GM18517 (cell line): Measurements from ENCODE around the gene PHPT1.
"Not testable (repeated sequence)": the region's sequence is repeated elsewhere in the genome, so short reads cannot be mapped to it uniquely, and the experiment has no call there.

ENCODE experiments used
- ATAC-seq: cut with Tn5 transposase; IDR thresholded peaks from one replicate; pipeline ENCODE4 v1.9.1; 2021; ENCODE audit warnings: mild to moderate bottlenecking, moderate library complexity; ENCODE audit not compliant: unreplicated experiment

PHPT1 gene

DNA sequence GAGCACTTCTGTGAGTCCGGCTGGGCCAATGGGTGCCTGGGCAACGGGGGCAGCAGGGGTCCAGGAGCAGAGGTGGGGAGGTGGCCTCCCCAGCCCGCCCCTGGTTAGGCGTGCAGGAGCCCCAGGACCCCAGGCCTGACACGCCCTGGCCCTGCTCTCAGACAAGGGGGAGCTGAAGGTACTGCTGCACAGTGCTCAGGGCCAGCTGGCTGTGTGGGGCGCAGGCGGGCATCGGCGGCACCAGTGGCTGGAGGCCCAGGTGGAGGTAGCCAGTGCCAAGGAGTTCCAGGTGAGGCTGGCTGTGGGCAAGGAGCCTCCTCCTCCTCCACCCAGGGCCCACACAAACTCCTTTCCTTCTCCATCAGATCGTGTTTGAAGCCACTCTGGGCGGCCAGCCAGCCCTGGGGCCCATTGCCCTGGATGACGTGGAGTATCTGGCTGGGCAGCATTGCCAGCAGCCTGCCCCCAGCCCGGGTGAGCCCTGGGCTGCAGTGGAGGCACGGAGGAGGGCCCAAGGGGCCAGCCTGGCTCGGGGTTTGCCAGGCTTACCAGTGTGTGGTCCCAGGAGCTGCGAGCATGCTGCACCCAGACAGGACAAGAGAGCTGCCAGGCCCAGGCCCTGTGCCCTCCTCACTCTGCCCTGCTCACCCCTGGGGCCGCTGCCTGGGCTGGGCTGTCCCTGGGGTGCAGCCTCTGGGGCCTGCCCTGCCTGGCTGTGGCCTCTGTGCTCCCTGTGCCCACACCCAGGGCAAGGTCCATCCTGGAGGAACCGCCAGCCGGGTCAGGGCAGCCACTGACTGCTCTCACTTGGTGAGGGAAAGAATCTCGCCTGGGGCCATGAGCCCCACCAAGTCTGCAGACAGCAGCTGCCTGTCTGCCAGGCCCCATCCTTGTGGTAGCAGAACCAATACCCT, 9.9 kb downstream of the PHPT1 start:
- ATAC-seq: no peak

DNA sequence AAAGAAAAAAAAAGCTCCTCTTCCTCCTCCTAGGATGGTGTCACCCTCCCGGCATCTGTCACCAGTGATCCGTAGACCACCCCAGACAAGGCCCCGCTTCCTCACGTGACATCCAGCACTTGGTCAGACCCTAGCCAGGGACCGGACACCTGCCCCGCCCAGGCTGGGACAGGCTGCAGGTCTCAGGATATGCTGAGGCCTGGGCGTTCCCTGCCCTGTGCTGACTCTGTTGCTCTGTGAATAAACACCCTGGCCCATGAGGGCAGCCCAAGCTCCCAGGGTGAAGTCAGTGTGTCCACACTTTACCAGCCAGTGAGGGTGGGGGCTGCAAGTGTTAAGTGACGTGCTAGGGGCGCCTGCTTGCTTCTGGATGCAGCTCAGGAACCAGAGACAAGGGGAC, 11.3 kb downstream of the PHPT1 start:
- no peak for ATAC-seq

DNA sequence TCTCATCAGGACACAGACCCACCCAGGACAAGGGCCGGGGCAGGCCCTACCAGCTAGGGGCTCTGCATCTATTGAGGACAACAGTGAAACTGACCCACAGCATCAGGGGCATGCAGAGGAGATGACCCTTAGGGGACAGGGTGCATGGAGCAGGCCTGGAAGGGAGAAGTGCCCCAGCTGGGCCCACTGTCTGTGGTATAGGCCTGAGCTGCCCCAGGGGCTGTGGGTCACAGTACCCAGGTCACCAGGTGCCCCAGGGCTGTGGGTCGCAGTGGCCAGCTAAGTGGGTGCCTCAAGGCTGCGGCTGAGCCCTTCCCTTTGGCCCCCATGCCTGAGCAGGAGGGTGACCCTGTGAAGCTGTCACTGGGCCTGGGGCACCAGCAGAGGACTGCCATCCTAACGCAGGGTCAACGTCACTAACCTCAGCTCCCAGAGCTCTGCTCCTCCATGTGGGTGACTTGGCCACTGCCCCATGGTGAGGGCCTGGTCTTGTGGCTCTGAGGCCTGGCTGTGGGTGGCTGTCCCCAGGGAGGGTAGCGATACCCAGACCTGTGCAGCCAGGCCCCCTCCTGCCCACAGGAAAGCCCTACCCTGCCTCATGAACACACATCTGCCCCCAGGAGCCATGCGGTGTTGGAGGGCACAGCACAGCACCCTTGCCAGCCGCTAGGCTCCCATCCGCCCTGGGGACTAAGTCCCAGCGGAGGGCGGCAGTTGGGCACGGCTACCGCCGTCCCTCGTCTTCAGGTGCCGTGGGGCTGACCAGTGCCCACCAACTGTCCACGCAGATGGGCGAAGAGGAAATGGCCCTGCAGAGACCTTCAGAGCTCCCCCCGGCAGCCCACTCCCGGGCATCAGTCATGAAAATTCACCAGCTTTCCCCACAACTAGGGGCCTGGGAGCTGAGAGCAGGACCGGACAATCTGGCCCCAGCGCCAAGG, 12.0 kb downstream of the PHPT1 start:
- ATAC-seq: no peak

DNA sequence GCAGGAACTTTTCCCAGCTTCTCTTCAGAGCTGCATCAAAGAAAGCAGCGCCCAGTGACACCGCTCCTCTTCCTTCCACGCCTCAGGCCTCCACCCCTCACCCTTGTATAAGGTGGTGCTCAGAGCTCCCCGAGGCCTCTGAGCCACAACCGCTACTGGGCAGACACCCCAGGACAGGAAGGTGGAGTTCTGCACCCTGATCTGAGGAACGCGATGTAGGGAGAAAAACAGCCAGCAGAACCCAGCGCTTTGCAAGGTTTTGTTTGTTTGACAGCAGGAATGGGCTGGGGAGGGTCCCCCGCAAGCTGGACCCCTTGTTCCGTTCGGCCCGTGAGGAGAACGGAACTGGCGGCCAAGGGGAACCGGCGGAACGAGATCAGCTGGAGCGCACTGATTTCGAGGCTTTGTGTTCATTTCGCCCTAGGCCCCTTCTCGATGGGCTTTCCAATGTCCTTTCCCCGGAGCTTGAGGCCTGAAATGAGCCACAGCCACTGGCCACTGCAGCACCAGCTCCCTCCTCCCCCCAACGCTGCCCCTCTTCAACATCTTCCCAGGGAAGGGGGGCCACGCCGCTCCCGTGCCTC, 12.8 kb downstream of the PHPT1 start:
- no peak for ATAC-seq

DNA sequence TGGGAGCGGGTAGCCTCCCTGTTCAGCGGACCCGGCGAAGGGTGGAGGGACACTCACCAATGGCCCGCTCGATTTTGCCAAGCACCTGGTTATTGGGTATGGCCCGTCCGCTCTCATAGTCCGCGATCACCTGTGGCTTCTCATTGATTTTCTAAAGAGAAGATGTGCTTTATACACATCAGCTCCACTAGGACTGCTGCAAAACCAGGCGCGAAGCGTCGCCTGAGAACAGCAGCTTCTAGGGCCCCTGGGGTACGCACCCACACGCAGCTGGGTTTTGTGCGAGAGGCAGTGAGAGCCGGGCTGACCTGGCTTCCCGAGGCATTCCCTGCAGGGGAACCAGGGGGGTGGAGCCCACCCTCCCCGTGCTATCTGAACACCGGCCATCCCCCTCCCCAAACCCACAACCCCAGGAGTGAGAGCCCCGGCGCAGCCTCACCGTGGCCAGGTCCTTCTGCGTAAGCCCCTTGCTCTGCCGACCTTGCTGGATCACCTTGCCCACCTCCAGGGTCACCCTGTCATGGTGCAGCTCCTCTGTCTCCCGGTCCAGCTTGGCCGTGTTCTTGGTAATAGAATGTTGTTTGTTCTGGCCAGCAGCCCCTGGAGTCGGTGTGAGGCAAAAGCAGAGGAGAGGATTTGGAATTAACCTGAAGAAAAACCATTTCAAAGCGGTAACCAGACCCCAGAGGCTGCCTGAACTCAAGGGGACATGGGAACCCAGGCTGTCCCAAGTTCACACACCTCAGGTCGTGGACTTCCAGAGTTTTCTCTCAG, 13.8 kb downstream of the PHPT1 start:
- ATAC-seq: no peak

DNA sequence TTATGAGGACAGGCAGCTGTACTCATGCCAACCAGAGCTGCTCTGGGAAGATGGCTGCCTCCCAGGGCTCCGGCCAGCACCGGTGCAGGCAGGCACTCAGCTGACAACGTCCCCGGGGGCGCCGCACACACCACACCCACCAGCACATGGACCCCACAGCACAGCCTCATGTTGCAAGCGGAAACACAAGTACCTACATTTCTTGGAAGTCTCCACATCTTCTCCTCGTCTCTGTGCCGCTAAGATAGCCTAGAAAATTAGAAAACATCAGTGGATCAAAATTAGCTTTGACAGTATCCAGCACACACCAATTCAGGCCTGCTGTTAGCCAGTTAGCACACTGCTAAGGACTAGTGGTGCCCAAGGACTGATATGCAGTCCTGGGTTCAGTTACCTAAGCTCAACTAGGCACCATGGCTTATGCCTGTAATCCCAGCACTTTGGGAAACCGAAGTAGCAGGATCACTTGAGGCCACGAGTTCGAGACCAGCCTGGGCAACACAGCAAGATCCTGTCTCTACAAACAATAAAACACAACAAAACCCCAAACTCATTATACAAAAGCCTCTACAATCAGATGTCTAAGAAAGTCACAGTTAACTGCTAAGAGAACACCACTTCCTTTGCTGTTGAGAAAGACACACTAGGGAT, 14.5 kb downstream of the PHPT1 start:
- no peak for ATAC-seq

DNA sequence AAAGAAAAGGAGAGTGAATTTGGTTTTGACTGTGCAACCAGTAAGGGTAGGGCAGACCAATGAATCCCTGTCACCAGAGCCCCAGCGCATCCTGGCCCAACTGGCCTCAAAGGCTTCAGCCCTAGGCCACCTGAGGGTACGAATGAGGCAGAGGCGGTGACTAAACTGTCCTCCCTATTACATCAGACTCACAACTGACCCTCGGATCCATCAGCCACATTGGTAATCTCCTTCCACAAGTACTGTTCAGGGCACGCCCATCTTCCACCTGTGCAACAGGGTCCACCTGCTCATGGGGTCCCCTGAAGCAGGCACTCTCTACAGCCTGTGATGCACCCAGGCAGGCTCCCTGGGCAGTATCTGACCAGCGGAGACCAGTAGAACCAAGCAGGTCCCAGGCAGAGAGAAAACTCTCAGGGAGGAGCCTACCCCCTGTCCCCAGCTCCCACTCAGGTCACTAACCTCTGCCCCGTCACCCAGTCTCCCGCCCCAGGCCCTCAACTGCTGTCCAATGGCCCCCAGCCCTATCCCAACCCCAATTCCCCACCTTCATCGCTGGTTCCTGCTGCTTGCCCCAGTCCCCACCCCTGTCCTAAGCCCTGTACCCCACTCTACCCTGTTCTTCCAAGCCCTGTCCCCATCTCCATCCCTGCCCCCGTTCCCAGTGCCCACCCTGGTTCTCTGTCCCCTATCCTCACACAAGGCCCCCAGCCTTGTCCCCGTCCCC, 16.0 kb downstream of the PHPT1 start:
- ATAC-seq: no peak

DNA sequence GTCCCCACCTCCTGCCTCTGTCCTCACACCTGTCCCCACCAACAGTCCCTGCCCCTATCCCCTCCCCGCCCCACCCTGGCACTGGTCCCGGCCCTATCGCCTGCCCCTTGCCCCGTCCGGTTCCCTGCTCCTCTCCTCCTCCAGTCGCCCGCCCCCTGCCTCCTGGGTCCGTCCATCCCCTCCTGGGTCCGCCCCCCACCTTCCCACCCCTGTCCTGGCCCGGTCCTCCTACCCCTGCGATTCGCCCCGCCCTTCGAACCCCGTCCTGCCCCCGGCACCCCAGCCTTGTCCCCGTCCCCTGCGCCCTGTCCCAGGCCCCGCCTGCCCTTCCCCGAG, 16.5 kb downstream of the PHPT1 start:
- ATAC-seq: no peak

DNA sequence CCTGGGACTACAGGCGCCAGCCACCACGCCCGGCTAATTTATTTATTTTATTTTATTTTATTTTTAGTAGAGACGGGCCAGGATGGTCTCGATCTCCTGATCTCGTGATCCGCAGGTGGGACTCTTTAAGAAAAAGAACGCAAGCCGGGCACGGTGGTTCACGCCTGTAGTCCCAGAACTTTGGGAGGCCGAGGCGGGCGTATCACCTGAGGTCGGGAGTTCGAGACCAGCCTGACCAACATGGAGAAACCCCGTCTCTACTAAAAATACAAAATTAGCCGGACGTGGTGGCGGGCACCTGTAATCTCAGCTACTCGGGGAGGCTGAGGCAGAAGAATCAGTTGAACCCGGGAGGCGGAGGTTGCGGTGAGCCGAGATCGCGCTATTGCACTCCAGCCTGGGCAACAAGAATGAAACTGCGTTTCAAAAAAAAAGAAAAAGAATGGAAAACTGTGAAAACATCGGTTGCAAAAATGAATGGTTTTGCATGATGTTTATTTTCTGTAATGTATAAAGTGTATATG, 17.8 kb downstream of the PHPT1 start:
- ATAC-seq: not testable (repeated sequence)

DNA sequence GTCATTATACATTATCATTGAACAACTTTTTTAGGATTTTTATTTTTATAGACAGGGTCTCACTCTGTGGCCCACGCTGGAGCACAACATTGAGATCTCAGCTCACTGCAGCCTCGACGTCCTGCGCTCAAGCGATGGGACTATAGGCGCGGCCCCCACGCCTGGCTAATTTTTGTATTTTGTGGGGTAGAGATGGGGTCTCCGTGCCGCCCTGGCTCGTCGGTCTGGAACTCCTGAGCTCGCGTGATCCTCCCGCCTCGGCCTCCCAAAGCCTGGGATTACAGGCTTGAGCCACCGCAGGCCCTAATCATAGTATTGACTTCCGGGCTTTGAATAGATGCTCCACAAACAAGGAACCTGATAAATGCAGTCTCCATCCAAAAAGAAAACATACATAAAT, 18.3 kb downstream of the PHPT1 start:
- ATAC-seq: no peak

DNA sequence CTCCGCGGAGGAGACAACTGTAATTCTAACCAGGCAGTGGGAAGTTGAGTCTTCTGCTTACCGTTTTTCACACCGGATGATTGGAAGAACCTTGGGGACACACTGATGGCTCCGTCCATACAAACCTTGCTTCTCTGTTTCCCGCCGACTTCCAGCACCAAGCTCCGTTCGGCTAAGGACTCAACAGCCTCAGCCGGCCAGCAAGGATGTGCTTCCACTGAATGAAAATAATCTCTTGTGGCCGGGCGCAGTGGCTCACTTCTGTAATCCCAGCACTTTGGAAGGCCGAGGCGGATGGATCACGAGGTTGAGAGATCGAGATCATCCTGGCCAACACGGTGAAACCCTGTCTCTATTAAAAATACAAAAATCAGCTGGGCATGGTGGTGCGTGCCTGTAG, 18.7 kb downstream of the PHPT1 start:
- ATAC-seq: no peak

DNA sequence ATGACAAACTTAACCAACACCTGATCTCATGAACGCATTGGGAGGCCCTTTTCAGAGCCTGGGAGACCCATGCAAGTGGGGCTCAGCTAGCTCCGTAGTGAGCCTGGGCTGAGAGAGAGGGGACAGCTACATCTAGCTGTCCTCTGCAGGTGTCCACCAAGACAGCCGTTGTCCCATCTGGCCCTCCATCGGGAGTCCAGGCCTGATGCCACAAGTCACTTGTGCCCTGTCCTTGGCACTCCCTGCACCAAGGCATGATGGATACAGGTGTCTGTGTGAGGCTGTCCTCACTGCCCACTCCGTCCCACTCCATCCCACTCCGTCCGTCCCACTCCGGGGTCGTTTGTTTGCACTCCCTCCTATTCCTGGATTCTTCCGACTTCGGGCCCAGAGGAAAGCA, 19.4 kb downstream of the PHPT1 start:
- ATAC-seq: no peak

DNA sequence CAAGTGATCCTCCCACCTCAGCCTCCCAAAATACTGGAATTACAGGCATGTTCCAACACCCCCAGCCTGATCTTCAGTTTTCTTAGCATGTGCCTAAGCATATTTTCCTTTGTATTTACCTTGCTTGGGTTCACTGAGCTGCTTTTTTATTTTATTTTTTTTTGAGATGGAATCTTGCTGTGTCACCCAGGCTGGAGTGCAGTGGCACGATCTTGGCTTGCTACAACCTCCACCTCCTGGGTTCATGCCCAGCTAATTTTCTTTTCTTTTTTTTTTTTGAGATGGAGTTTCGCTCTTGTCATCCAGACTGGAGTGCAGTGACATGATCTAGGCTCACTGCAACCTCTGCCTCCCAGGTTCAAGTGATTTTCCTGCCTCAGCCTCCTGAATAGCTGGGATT, 20.4 kb downstream of the PHPT1 start:
- not testable (repeated sequence) for ATAC-seq

DNA sequence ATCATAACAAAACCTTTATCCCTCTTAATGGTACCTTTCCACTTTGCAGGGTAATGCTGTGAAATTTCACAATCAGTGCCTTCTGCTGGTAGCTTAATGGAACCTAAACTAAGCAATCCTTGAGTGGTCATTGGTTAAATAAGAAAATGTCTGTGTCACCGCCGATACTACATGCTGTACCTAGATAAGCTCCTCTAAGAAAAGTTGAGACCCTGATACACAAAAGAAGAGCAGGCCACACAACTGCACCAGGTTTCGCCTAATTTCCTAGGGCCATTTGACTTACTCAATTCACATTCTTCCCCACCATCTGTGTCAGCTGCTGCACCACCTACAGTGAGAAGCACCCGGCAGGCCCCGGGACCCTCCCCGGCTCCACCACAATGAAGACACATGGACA, 25.9 kb downstream of the PHPT1 start:
- no peak for ATAC-seq

DNA sequence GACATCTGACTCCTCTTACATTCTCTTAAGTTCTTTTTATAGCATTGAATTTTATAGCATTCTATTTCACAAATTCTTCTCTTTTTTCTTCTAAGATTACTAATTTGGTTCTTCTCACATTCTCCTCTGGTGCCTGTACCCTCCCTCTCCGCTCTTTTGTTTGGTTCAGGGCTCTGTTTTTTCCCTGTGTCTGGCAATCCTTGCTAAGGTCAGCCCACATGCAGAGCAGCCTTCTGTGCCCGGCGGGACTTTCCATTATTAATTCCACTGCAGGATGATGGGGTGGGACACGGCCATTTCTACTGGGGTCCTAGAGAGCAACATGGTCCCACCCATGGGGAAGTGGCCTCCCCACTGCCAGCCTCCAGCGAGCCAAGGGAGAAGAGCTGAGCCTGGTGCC, 27.3 kb downstream of the PHPT1 start:
- ATAC-seq: no peak

DNA sequence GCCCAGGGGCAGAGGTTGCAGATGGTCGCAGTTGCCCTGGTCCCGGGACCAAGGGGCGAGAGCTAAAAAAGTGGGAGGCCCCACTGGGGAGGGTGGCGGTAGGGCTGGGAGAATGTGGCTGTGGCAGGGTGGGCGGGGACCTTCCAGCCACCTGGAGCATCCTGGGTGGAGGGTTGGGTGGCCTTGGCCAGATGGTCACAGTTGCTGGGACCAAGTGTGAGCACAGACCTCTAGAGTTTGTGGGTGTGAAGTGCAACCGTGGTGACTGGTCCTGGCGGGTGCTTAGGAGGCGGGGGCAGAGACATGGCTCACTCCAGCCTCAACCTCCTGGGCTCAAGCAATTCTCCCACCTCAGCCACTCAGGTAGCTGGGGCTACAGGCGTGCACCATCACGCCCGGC, 31.4 kb downstream of the PHPT1 start:
- ATAC-seq: no peak

DNA sequence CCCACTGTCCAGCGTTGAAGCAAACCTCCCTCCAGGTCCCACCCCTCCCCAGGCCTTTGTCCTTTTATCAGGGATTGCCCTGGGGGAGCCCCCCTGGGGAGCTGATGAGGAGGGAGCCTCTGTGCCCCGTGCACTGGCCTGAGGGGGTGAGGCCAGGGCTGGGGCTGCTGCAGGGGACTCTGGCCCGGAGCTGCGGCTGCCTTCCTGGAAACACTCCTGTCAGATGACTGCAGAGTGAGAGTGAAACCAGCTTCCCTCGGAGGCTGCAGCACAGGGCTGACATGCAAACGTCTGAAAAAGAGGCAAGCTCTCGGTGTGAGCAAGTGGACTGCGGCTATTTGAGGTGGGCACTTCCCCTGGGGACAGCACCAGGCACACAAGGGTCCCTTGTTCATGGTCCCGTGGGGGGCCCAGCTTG, 32.5 kb downstream of the PHPT1 start:
- no peak for ATAC-seq

DNA sequence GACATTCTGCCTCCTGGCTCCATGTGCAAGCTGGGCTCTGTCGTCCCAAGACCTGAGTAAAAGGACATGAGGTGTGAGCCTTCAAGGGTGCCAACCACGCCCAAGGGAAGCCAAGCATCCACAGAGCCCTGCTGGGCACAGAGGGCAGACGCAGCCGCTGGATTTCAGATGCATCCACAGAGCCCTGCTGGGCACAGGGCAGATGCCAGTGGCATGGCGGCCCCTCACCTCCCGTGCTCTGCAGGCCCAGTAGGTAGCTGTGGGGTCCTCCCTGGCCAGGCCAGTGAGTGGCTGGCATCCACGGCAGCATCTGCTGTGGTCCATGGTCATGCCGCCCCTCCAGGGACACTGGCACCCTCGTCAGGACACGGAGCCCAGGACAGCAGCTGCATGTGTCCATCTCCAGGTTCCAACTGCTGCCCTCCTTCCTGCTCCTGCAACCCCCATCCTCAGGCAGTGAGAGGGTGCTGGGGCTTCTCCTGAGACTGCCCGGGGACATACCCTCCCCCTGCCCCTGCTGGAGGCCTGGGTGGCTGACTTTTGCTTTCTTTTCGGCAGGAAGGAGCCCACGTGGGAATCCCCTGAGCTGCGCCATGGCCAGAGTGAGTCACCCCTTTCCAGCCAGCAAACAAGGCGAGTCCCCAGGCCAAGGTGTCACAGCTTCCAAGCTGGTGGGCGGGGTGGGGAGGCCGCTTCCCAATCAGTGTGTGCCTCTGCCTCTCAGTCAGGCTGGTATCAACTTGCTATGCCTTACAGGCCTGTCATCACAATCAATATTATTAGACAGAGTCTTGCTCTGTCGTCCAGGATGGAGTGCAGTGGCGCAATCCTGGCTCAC, 33.1 kb downstream of the PHPT1 start:
- ATAC-seq: no peak

DNA sequence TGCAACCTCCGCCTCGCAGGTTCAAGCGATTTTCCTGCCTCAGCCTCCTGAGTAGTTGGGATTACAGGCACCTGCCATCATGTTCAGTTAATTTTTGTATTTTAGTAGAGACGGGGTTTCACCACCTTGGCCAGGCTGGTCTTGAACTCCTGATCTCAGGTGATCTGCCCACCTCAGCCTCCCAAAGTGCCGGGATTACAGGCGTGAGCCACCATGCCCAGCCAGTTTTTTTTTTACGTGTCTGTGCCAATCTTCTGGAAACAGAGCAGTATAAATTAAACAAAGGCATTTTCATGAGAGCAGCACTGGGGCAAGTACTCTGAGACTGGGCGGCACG, 33.7 kb downstream of the PHPT1 start:
- ATAC-seq: not testable (repeated sequence)
